Calu3 (cell line): ENCODE data around the gene SNX1. TPM values are rescaled to one million over a fixed set of nuclear protein-coding genes. Genes with fewer than 3 reads are reported as not detected.
A peak's percentile ranks its signal among the peaks of the same experiment; 100 is the strongest.

Experiments
- BruUV-seq: library from RNA; stranded (reverse); fragments of 400-500 nt; replicated peaks from 2 replicates; lab custom pipeline; 2021; lab: Mats Ljungman, UMichigan
- CTCF ChIA-PET: fragments of 300-600 bp; sonication (Branson Sonifier 250); formaldehyde crosslinking; loops from one replicate; lab custom pipeline; 2022; ENCODE audit warnings: antibody characterized with exemption; lab: Charles Lee
- DNase-seq: peaks from one replicate; pipeline ENCODE4 v3.0.0; 2022
- H3K27ac Mint-ChIP-seq: one replicate; pipeline ENCODE4 v1.8.0; 2022; ENCODE audit warnings: mixed read lengths; ENCODE audit not compliant: unreplicated experiment
- H3K27me3 Mint-ChIP-seq: one replicate; pipeline ENCODE4 v1.8.0; 2022; ENCODE audit warnings: mixed read lengths; ENCODE audit not compliant: unreplicated experiment
- H3K36me3 Mint-ChIP-seq: one replicate; pipeline ENCODE4 v1.8.0; 2022; ENCODE audit warnings: mild to moderate bottlenecking, moderate library complexity, mixed read lengths; ENCODE audit not compliant: insufficient read depth, unreplicated experiment
- H3K4me1 Mint-ChIP-seq: one replicate; pipeline ENCODE4 v1.8.0; 2022; ENCODE audit warnings: mild to moderate bottlenecking, low read depth, mixed read lengths; ENCODE audit not compliant: unreplicated experiment
- H3K4me3 Mint-ChIP-seq: one replicate; pipeline ENCODE4 v1.8.0; 2022; ENCODE audit warnings: mild to moderate bottlenecking, low read depth, moderate library complexity, mixed read lengths; ENCODE audit not compliant: unreplicated experiment
- H3K9me3 Mint-ChIP-seq: one replicate; pipeline ENCODE4 v1.8.0; 2022; ENCODE audit warnings: low read depth, mixed read lengths; ENCODE audit not compliant: unreplicated experiment
- intact Hi-C: fragments of 100-400 bp; cut with micrococcal nuclease; formaldehyde crosslinking; loops from one replicate; pipeline ENCODE4 v1.10.0; 2022; ENCODE audit not compliant: unreplicated experiment
- total RNA-seq: library from RNA; stranded (reverse); gene quantifications from 2 replicates; pipeline ENCODE4 v1.2.3, GENCODE V29; 2022
- TF ChIP-seq, protein P1 (sequence below): fragments of 200-600 bp; IDR thresholded peaks from one replicate; pipeline ENCODE4 v1.8.0; 2022; ENCODE audit warnings: antibody characterized with exemption; ENCODE audit not compliant: unreplicated experiment

The SNX1 gene
- total RNA-seq, 1 experiment from 2014 or later: 108 TPM

DNA sequence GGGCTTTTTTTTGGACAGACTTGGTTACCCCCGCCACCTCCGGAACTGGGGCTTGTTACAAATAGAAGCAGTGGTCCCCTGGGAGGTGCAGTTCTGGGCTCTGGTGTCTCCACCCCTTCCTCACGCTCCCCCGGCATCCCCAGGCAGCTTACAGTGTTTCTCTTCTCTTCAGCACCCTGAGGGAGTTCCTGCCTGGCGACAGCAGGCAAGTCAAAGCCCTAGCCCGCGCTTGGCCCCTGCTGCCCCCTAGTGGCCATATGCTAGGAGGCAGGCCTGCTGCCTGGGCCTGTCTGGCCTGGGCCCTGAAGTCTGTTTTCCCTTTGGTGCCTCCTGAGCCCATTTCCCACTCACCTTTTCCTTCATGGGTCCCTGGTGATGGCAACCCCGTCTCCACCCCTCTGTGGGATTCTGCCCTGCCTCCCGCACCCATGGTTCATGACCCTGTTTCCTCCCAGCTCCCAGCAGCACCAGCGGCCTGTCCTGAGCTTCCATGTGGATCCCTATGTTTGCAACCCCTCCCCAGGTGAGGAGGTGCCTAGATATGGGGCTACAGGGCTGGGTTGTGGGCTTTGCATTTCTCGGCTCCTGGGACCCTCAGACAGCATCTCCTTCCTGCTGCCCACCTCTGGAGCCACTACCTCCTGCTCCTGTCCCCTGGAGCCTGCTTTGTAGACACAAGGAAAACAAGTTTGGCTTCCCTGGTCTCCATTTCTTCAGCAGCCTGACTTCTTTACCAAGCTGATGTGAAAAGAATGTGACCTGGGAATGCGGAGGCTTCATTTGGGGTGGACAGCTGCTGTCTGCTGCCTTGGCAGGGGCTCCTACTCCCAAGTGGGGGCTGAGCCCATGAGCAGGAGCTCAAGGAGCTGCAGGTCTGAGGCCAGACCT lies 57.9 kb downstream of the SNX1 start:
- peak; percentile 98 for DNase-seq
- H3K27me3 Mint-ChIP-seq: peaks cover 13% of the 10 kb centered on the region
- intact Hi-C loops: loop anchor here (10.0 kb wide), 1 partner anchor 59 kb away; the partner anchor contains the start of genes CIAO2A and SNX1
- H3K9me3 Mint-ChIP-seq: no peaks in the 10 kb centered on the region
- H3K4me1 Mint-ChIP-seq: peaks cover 31% of the 10 kb centered on the region
- H3K36me3 Mint-ChIP-seq: peaks cover 80% of the 10 kb centered on the region
- peak overlapping the region; percentile 59 for H3K4me3 Mint-ChIP-seq
- CTCF ChIA-PET: interaction anchor here (0.6 to 1.8 kb wide), 12 partner anchors 9 to 574 kb away, joined by 3 to 11 read pairs (median 4); partner anchors contain the start of genes CIAO2A, PPIB, SNX1 and TRIP4
- H3K27ac Mint-ChIP-seq: peak overlapping the region; percentile 94
- TF ChIP-seq, protein P1, sequence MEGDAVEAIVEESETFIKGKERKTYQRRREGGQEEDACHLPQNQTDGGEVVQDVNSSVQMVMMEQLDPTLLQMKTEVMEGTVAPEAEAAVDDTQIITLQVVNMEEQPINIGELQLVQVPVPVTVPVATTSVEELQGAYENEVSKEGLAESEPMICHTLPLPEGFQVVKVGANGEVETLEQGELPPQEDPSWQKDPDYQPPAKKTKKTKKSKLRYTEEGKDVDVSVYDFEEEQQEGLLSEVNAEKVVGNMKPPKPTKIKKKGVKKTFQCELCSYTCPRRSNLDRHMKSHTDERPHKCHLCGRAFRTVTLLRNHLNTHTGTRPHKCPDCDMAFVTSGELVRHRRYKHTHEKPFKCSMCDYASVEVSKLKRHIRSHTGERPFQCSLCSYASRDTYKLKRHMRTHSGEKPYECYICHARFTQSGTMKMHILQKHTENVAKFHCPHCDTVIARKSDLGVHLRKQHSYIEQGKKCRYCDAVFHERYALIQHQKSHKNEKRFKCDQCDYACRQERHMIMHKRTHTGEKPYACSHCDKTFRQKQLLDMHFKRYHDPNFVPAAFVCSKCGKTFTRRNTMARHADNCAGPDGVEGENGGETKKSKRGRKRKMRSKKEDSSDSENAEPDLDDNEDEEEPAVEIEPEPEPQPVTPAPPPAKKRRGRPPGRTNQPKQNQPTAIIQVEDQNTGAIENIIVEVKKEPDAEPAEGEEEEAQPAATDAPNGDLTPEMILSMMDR: peak; percentile 98
- BruUV-seq: no TSS peak

DNA sequence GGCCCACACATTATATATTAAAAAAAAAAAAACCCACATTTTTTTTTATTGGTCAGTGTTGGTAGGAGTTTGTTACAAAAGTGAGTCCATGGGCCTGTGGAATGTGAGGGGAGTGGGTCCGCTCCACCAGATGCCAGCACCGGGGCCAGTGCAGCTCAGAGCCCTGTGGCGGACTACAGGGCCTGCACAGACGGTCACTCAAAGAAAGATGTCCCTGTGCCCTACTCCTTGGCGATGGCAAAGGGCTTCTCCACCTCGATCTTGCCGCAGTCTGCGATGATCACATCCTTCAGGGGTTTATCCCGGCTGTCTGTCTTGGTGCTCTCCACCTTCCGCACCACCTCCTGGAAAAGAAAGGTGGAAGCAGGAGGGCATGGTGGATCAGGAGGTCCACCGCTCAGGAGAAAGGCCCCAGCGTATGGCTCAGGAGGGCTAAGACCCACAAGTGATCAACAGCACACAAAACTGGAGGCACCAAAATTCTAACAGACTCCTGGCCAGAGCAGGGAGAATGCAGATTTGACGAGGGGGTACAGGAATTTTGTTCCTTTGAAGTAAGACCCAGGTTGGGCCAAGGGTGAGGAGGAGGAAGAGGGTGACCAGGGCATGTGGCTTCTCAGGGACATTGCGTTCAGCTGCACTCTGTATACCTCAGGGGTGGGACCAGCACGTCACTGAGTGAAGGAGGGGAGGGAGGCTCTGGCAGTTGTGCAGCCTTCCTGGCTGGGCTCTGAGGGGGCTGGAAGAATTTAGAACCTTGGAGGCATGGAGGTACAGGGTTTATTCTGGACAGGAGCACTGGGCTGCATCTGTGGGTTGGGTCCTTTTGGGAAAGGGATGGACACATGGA lies 60.2 kb downstream of the SNX1 start:
- CTCF ChIA-PET: no interaction called here

DNA sequence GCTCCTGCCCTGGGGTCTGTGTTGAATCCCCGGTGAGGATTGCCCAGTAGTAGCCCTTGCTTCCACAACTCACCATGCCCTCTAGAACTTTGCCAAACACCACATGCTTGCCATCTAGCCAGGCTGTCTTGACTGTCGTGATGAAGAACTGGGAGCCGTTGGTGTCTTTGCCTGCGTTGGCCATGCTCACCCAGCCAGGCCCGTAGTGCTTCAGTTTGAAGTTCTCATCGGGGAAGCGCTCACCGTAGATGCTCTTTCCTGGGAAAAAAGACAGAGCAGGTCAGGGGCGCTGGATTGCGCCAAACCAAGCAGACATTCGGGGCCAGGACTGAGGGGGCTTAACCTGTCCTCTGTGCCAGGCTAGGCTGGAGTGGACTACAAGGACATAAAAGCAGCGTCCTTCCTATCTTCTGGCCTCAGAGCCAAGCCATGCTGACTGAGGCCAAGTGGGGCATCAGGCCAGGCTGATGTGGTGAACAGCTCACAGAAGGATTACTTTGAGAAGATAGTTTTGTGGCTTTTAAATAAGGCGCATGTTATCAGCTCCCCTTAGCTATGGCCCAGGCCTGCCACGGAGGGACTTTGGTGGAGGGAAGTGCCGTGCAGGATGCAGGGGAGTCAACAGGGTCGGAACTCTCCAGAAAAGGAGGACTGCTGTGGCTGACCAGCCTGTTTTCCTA lies 61.0 kb downstream of the SNX1 start:
- DNase-seq: no peak
- Mint-ChIP-seq H3K9me3 (no peaks in the 10 kb centered on the region), H3K27me3 (peaks cover 13% of the 10 kb centered on the region), H3K4me1 (peaks cover 39% of the 10 kb centered on the region), H3K4me3 (no peak overlapping the region), H3K27ac (no peak overlapping the region), H3K36me3 (peaks cover 98% of the 10 kb centered on the region)
- TF ChIP-seq, protein P1: no peak
- no TSS peak for BruUV-seq
- intact Hi-C loops: loop anchor here (10.0 kb wide), 1 partner anchor 62 kb away; the partner anchor contains the start of genes CIAO2A and SNX1
- CTCF ChIA-PET: no interaction called here

More for the DNA sequence above, 60.2 kb downstream of the SNX1 start:
- DNase-seq: no peak
- Mint-ChIP-seq H3K36me3 (peaks cover 98% of the 10 kb centered on the region), H3K4me3 (no peak overlapping the region), H3K9me3 (no peaks in the 10 kb centered on the region), H3K4me1 (peaks cover 42% of the 10 kb centered on the region), H3K27ac (no peak overlapping the region), H3K27me3 (peaks cover 13% of the 10 kb centered on the region)
- TF ChIP-seq, protein P1: no peak
- intact Hi-C loops: loop anchor here (10.0 kb wide), 1 partner anchor 61 kb away; the partner anchor contains the start of genes CIAO2A and SNX1
- BruUV-seq: TSS peak; percentile 59
